HG03060 (cell line): ENCODE results near the gene ANKRD30B.
"Not testable (repeated sequence)": the region's sequence is repeated elsewhere in the genome, so short reads cannot be mapped to it uniquely, and the experiment has no call there.

Source experiments
- ATAC-seq: cut with Tn5 transposase; IDR thresholded peaks from one replicate; pipeline ENCODE4 v1.9.1; 2021; ENCODE audit warnings: low read depth, moderate number of reproducible peaks; ENCODE audit not compliant: unreplicated experiment

ANKRD30B gene

DNA sequence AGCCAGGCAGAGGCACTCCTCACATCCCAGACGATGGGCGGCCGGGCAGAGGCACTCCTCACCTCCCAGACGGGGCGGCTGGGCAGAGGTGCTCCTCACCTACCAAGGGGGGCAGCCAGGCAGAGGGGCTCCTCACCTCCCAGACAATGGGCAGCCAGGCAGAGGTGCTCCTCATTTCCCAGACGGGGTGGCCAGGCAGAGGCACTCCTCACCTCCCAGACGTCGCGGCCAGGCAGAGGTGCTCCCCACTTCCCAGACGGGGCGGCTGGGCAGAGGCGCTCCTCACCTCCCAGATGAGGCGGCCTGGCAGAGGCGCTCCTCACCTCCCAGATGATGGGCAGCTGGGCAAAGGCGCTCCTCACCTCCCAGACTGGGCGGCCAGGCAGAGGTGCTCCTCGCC is 107.7 kb downstream of the ANKRD30B start:
- not testable (repeated sequence) for ATAC-seq

GRCh38 chr18:14856256-14856655 is 108.3 kb downstream of the ANKRD30B start:
- ATAC-seq = not testable (repeated sequence)

DNA sequence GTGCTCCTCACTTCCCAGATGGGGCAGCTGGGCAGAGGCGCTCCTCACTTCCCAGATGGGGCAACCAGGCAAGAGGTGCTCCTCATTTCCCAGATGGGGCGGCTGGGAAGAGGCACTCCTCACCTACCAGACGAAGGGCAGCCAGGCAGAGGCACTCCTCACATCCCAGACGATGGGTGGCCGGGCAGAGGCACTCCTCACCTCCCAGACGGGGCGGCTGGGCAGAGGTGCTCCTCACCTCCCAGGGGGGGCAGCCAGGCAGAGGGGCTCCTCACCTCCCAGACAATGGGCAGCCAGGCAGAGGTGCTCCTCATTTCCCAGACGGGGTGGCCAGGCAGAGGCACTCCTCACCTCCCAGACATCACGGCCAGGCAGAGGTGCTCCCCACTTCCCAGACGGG is 110.5 kb downstream of the ANKRD30B start:
- not testable (repeated sequence) for ATAC-seq

GRCh38 chr18:14859995-14860394 is 112.0 kb downstream of the ANKRD30B start:
- ATAC-seq = not testable (repeated sequence)

DNA sequence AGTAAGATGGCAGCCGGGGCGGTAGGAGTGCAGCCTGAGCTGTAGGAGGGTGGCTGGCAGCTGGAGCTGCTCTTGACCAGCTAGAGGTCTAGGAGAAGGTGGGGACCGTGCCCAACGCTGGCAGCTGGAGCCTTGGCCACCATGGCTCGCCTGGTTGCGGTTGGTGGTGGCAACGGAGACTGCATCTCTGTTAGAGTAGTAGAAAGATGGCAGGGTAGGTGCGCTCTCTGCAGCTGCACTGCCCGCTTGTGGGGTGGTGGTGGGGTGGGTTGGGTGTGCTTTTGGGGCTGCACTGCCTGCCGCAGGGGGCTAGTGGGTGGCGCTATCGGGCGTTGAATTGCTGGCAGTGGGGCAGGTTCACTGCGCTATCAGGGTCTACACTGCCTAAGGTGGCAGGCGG is 118.5 kb downstream of the ANKRD30B start:
- ATAC-seq = not testable (repeated sequence)

DNA sequence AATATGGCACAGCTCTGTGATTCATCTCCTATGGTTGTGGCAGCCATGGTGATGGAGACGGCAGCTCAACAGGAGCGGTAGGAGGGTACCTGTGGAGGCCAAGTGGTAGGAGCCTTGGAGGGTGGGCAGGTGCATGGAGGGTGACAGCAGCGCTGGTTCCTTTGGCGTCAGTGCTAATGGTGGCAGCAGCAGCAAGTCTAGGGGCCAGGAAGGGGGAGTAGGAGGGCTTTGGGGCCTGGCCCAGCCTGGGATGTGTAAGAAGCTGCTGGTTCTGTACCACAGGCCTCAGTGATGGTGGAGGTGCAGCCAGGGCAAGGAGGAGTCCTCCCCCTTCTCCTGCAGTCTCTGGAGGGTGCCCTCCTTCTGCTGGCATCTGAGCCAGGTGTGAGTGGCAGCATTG is 120.0 kb downstream of the ANKRD30B start:
- ATAC-seq = not testable (repeated sequence)

DNA sequence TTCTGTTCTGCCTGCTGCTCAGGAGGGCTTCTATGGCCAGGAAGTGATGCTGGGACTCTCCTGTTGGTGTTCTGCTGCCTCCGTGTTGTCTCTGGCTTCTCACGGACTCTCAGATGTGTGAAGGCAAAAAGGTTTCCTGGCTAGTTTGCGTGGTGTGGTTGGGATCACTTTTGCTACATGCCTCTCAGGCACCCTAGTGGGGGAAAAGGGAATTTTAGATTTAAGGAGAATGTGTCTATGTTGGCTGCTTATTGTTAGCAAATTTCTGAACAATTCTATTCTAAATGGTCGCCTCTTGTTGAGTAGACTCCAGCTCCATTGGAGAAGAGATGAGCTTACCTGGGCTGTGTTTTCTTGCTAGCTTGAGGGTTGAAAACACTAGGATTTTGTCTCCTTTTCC is 120.9 kb downstream of the ANKRD30B start:
- ATAC-seq = not testable (repeated sequence)

DNA sequence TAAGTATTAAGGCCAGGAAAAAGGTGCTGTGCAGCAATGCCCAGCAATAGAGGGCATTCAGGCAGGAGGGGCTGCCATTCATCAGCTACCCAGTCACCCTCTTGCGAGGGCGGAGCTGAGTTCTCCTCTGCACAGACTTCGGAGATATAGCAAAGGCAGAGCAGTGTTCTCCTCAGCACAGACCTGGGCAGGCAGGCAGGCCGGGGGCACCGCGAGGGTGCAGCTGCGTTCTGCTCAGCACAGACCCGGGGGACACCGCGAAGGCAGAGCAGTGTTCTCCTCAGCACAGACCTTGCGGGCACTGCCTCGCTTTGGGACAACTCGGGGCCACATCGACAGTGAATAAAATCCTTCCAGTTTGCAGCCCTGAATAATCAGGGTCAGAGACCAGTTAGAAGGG is 130.9 kb downstream of the ANKRD30B start:
- ATAC-seq = not testable (repeated sequence)

- ATAC-seq = no peak
These were observed 152.5 kb downstream of the ANKRD30B start for GRCh38 chr18:14900435-14900834.
